ENCODE data around the gene GMNC.
"Not testable (repeated sequence)": the region's sequence is repeated elsewhere in the genome, so short reads cannot be mapped to it uniquely, and the experiment has no call there.

The GMNC gene, protein sequence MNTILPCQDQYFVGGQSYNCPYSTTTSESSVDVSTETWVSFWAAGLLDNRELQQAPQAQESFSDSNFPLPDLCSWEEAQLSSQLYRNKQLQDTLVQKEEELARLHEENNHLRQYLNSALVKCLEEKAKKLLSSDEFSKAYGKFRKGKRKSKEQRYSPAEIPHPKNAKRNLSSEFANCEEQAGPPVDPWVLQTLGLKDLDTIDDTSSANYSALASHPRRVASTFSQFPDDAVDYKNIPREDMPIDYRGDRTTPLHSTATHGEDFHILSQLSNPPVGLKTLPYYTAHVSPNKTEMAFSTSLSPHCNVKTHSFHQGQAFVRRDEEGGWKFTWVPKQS

DNA sequence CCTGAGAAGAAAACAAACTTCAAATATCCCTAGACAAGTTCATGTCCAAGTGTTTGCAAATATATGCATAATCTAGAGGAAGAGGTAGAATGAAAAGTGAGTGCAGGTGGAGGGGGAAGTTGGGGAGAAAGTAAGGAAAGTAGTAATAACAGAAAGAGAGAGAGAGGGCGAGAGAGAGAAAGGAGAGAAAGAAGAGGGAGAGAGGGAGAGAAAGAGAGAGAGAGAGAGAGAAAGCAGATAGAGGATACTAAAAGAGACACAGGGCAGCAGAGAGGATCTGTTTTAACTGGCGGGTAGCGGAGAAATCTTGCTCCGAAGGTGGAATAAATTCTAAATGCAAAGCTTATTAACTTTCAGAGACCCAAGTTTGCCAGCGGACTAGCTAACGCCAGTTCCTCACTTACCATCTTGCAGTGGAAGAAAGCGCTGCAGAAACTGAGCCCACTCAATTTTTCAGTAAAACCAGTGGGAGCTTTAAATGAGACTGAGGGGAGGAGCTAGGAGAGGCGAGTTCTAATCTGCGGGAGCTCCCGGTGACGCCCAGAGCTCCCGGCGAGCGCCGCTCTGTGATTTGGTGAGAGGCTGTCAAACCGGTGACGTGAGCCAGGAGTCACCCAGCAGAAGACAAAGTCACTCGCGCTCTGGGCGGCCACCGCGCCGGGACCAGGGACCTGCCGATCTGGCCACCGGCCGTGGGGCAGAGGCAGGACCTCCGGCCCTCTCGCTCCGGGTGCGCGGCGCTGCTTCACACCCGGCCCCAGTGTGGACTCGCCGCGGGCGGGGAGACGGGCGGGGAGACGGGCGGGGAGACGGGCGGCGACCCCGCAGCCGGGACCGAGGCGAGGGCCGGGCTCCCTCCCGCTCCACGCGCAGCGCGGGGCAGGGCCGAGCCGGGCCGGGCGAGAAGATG is at the start of gene GMNC:
Gene GMNC, minus strand, starts transcription at position 486 of the 910 bp plus-strand sequence. Its CDS starts 79 bp downstream, at position 407.
- DNase-seq: peak; percentile 35 to 57

DNA sequence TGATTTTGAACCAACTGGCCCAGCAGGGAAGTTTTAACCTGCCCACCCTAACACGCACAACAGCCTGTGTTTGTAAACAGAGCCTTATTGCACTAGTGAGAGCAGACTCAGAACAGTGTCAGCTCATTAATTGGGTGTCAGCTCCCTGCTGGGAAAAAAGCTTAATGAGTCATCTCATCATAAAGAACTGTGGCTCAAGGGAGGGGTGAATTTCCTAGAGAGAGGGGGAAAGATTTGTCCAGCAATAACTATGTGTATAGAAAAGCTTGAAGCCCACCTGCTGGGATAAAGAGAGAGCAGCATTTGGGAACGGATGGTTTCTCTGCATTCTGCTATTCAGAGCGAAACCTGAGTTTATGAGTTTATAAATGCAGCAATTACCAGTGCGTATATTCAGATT is 48.9 kb upstream of the GMNC start:
- DNase-seq: no peak

DNA sequence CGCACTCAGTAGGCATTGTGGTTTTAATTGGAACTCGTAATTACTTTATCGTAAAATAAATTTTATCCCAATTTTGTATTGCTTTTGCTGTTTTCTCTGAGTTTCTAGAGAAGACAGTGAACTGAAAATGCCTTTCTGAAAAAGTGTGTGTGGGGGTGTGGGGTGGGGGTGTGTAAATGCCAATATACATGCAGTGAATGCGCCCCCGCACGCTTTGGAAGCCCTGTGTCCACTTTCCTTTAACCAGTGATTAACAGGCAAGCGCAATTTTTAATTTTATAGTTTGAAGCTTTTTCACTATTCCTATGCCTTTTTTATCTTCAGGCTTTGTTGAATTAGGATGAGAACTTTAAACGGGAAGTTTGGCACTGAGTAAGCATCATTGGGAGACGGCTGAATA is 47.4 kb upstream of the GMNC start:
- no peak for DNase-seq

DNA sequence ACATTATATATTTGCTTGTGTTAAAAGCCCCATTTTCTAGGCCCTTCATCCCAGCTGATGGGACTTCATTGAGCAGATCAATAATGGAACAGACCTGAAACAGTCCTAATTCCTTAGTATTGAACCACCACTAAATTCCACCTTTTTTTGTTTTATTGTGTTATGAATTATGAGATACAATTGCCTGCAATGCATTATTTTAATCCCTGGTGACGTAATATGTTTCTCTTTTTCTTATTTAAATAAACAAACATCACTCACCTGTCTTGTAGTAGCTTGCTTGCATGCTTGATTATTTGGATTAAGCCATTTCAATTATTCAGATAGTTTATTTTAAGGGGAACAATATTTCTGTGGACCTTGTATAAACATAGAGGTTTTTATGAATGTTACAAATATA is 40.7 kb upstream of the GMNC start:
- DNase-seq: no peak

DNA sequence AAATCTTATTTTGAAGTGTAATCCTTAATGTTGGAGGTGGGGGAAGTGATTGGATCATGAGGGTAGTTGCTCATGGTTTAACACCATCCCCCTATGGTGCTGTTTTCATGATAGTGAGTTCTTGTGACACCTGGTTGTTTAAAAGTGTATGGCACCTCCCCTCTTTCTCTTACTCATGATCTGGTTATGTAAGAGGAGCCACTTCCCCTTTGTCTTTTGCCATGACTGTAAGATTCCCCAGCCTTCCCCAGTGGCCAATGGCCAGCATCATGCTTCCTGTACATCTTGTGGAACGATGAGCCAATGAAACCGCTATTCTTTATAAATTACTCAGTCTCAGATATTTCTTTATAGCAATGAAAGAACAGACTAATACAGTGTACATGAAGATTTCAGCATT is 39.8 kb upstream of the GMNC start:
- no peak for DNase-seq

DNA sequence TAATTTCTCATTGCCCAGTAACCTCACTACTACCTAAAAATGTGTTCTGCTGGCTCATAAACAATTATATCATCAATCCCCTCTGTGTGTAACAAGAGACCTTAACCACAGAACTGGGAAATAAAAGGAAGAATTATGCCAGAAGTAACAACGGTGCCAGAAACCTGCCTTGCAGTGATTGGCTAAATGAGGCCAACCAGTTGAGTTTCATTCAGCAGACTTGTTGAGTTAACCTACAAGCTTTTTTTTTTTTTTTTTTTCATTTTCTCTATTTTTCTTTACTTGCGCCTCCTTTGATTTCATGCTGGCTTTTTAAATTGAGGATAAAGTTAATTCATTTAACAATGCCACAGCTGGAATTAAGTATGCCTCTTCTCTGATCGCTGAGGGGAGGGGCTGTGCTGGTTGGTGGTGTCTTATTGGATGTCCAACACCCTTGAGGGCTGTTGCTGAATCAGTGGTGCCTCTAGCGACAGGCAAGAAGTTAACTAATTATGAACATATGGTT is 30.0 kb upstream of the GMNC start:
- DNase-seq: no peak

DNA sequence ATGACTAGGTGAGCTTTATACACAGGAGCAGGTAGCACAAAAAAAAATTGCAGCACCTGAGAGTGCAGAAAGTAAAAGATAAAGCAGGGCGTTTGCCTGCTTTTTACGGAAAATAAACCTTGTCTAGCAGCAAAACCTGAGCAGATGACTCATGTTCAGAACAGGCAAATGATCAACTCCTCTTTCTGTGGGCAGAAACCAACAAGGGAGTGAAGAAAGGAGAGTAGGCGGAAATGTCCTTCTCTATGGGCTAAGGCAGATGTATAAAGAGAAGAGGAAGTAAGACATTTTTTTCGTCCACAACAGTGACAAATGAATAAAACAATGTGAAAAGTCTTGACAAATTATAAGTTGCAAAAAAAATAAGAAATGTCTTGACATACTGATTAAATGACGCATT is 24.5 kb upstream of the GMNC start:
- no peak for DNase-seq

DNA sequence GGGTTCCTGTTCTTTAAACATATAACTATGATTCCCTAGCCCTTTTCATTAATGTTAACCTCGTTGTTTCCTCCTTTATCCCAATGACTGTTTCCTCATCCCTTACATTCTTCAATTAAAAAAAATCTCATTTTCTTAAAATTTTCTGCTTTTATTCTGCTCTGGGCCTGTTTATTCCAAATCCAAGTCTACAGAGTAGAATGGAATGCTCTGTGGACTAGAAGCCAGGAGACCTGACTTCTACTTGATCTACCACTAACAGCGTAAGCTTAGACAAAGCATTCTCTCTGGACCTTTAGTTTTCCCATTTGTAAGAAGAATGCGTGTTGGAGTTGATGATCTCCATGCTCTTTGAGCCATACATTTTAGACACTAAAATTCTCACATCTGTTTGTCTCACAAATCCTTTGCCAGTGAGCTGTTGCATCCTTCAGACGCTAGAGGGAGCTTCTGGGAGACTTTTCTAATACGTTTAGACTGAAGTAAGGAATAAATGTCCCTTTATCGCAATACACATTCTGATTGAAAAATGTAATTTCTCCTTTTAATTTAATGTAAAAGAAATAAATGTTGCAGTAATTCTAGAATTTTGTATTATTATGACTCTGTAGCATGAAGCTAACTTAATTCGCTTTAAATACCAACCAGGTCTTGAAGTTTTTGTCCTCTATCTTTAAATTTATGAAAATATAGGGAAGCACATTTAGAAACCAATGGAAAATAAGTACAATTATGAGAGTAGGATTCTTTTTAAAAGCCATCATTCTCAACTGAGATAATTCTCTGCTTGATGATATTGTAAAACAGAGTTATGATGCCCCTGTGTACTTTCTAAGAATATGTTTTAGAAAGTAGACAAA is 21.7 kb upstream of the GMNC start:
- DNase-seq: peak; percentile 60 to 78

DNA sequence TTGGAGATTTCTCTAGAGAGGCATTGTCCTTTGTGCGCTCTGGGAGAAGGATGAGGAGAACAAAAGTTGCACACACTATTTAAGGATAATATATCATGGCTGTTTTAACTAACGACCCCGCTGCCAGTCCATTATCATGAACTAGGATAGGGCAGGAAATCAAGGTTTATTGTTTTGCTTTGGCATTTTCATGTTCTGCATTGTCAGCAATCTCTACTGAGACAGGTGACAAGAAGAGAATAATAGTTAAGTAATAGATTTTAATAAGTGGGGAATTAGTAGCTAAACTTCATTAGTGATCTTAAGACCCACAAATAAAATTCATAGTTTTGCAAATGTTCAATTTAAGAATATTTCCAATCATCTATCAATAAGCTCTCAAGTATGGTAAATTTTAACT is 20.6 kb upstream of the GMNC start:
- DNase-seq: no peak

DNA sequence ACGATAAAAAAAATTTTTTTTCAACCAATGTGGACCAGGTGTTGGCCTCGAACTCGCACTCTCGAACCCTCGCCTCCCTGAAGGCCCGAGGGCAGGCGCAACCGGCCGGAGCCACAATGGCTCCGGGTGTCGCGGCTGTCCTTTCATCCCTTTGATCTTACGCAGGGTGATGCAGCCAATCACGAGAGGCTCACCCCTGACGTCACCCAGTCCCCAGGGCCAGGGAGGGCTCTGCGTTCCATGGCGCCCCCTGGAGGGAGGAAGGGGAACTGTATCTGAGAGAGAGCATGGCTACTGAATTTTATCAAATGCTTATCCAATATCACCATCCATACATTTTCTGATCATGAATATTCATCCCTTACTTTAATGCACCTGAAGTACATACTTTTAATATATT is 15.4 kb upstream of the GMNC start:
- DNase-seq: peak in 1 of 2 experiments; percentile 10

DNA sequence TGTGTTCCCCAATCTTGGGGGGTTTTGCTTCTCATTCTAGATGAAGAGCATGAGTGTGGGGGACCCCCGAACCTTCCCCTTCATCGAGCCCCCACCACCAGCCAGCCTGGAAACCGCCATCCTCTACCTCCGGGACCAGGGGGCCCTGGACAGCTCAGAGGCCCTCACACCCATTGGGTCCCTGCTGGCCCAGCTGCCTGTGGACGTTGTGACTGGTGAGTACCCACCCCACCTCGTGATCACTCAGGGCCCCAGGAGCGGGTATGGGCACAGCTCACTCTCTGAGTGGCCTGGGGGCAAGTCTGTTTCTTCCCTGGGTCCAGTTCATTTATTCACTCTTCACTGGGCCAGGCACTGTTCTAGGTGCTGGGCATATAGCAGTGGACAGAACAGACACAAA is 13.9 kb upstream of the GMNC start:
- DNase-seq: not testable (repeated sequence)

DNA sequence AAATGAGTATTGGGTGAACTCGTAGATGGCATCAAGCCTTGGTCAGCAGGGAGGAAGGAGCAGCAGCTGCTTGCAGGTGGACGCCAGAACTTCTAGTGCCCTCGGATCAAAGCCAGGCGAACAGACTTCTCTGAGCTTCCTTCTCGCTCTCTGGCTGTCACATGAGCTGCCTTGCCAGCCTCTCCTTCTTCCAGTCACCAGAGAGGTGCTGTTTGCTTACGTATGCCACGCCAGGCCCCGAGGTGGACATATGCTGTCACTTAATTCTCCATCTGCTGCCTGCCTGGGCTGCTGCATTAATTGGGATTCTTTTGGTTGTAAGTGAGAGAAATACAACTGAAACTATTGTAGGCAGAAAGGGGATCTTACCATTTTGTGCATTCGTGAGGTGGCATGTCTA is 12.6 kb upstream of the GMNC start:
- DNase-seq: not testable (repeated sequence)

DNA sequence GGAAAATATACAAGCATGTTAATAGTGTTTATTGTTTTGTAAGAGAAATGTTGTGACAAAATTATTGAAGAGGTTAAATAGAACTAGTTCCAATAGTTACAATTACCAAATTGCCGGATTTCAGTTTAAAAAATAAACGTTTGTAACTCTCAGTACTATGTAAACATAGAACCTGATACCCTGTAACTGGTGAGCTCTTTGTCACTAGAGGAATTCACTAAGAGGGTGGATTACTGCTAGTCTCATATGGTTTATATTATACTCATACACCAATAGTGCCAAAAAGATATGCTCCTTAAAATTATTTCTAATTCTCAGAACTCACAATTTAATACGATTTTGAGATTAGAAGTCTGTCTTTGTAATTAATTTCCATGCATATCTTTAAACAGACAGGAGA is 7.6 kb upstream of the GMNC start:
- DNase-seq: no peak

DNA sequence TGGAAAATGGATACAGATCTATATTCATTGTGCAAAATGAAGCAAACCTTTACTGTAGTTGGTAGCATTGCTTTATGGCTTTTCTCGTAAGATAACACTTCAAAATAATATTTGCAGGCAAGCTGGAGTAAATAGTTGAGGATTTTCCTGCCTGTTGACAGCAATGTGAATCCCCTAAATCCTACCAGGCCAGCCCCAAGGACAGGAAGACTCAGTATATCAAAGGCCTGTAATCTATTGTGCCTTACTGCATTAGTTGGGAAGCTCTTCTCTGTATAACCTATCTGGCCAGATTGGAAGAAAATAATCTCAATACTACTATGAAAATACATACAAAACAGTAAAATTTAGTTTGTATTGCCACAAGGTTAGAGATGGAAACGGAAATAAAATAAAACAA is 4.6 kb upstream of the GMNC start:
- no peak for DNase-seq

DNA sequence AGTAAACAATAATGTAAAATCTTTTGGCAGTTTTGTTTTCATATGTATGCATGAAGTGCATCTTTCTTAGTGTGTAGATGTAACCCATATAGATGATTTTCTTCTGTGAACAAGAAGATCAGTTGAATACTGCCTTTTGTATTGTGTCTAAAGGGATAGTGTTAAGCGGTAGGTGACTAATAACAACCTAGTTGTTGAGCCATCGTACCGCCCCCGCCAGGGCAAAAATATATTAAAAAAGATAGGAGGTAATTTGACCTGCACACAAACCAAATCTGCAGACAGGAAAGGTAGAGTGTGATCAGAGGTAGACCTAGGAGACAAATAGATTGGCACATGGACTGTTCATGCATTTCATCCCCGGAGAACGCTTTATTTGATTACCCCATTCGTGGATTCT is 3.3 kb upstream of the GMNC start:
- peak in 1 of 2 experiments; percentile 11 for DNase-seq

DNA sequence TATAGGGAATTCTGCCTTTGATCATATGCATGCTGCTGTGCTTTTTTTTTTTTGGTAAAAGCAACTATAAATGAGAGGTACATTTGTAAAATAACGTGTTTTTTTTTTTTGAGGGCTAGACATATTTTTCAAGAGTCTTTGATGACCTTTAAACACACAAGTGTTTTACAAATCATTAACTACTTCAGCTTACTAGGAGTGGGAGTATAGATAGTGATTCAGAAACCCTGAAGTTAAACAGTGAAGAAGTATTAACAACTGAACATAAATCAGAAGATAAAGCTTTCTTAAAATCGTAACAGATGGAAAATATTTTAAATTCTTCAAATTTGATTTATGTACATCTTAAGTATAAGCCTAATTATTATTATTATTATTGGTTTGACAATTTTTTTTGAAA is 2.9 kb upstream of the GMNC start:
- DNase-seq: no peak

DNA sequence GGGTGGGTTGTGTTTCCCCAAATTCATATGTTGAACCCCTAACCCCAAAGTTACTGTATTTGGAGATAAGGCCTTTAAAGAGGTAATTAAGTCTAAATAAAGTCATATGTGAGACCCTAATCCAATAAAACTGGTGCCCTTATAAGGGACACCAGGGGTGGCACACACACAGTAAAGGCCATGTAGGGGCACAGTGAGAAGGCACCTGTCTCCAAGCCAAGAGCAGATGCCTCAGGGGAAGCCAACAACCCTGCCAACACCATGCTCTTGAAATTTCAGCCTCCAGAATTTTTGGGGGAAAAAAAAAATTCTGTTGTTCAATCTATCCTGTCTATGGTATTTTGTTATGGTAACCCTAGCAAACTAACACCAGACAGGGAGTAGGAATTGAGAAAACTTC is 1.5 kb upstream of the GMNC start:
- DNase-seq: no peak

DNA sequence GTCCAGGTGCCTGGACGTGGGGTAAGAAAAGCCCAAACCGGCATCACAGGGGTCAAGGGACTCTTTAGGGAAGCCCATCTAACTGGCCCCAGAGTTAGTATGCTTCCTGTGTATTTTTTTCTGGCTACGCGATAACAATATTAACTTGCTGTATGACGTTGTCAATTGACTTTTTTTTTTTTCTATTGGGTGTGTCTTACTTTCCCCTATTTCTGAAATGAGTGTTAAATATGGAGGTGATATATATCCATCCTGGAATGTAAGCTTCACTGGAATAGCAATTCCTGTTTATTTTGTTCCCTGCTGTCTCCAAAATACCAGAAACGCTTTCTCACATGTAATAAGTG is 598 bp upstream of the GMNC start:
- DNase-seq: no peak

DNA sequence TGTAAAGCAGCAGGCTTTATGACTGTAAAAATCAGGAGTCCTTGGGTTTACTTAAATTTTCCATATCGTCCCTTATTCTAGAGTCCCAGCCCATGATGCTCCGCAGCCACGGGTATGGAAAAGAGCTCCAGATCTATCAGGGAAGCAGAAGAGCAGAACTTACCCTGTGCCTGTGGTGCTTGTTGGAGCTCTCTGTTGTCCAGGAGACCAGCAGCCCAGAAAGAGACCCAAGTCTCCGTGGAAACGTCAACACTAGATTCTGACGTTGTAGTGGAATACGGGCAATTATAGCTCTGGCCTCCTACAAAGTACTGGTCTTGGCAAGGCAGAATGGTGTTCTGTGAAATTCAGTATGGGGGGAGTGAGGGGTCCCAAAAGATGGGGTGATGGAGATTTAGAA is 2.0 kb downstream of the GMNC start:
- DNase-seq: no peak

DNA sequence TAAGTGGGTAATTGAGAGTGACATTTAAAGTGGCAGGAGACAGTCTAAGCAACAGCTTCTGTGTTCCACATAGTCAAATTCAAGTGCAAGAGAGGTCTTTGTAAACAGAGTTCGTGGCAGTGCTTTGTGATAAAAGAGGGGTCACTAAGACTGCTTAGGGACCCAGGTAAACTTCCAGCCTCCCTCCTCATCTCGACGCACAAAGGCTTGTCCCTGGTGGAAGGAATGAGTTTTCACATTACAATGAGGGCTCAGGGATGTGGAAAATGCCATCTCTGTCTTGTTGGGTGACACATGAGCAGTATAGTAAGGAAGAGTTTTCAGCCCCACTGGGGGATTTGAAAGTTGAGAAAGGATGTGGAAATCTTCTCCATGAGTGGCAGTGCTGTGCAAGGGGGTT is 7.3 kb downstream of the GMNC start:
- no peak for DNase-seq

DNA sequence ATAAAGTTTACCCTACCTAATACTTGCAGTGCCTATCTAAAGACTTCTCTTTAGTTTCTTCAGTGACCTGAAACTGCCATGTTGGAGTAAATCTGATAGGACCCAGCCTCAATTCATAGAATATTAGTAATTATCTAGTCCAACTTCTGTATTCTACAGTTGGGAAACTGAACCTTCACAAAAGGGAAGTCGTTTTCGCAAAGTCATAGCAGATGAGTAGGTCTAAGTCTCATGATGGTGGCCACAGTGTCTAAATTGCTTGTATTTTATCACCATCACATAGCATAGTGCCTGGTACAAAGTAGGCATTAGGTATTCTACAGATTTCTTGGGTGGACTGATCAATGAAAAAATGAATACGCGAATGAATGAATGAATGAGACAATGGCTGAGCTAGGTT is 8.4 kb downstream of the GMNC start:
- DNase-seq: no peak

DNA sequence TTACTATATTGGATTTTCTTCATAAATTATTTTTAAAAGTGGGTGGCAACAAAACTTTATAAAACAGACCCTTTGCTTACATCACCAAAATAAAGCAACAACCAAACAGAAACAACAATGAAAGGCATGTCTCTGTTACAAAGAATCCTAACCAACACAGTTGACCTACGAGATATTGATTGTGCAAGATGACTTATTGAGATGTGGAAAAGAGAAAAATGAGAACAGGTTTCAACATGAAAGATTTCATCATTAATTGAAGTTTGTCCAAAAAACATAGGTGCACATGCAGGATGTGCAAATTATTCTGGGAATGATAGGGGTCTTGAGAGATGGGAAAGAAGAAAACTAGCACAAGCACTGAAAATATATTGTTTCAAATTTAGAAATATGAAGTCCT is 9.0 kb downstream of the GMNC start:
- DNase-seq: no peak

DNA sequence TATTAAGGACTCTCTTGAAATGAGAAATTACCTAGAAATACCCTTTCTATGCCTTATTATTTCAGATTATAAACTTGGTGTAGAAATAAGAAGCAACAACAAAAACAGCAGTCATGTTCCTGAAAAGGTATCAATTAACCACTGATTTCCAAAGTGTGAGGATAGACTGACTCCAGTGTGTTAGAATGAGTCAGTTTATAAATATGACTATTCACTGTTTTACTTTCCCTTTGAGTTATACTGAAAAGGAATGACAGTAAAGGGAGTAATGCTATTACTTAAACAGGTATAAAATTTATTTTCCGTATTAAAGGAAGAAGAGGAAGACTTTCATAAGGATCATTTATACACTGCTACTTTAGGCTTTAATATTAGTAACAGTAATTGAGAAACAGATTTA is 12.9 kb downstream of the GMNC start:
- DNase-seq: no peak

Measured in NCI-H526 (cell line).